ENCODE data around the gene ZNF81. TPM values are rescaled to one million over a fixed set of nuclear protein-coding genes. Genes with fewer than 3 reads are reported as not detected.
"Not testable (repeated sequence)": the region's sequence is repeated elsewhere in the genome, so short reads cannot be mapped to it uniquely, and the experiment has no call there.

The ZNF81 gene
- total and polyA plus RNA-seq, 2 of the 4 experiments (the other 2 are of a cell fraction) = 2.1 to 4.5 TPM

GRCh38 chrX:47849778-47850177, 13.1 kb downstream of the ZNF81 start:
- Histone ChIP-seq H4K8ac (ENCODE audit: low read depth in 2 of 2, low read length in 2 of 2) (no peak overlapping the region), H3K56ac (ENCODE audit: extremely low read depth, insufficient read depth, low read length) (no peak overlapping the region), H3K27me3 (ENCODE audit: control insufficient read depth, insufficient read depth, low read length) (no peaks in the 10 kb centered on the region), H3K14ac (replicated peaks; ENCODE audit: low read depth, low read length) (no peak overlapping the region), H3K79me1 (ENCODE audit: low read depth in 1 of 2, low read length in 2 of 2) (no peaks in the 10 kb centered on the region; a peak in 1 of 4 replicates), H3K4ac (ENCODE audit: low read depth, low read length) (no peak overlapping the region), H2BK15ac (ENCODE audit: low read depth, low read length) (no peak overlapping the region), H3K4me2 (ENCODE audit: low read depth, low read length) (no peak overlapping the region), H3K9me1 (ENCODE audit: insufficient read depth, low read length) (no peaks in the 10 kb centered on the region; the same call in 1 of the 2 replicates), H2AK5ac (ENCODE audit: low read depth, low read length) (no peak overlapping the region), H2BK5ac (ENCODE audit: low read depth, low read length, poor library complexity, severe bottlenecking) (no peak overlapping the region), H3K4me1 (ENCODE audit: control insufficient read depth, insufficient read depth, low read length) (no peaks in the 10 kb centered on the region), H3K18ac (ENCODE audit: low read depth, low read length) (no peak overlapping the region), H4K20me1 (ENCODE audit: insufficient read depth, low read length) (no peaks in the 10 kb centered on the region), H3K36me3 (ENCODE audit: control insufficient read depth, insufficient read depth, low read length) (peaks cover 5% of the 10 kb centered on the region), H4K91ac (ENCODE audit: insufficient read depth, low read depth, low read length) (no peak overlapping the region), H3K27ac (ENCODE audit: insufficient read depth, low read length) (no peak overlapping the region), H3K9me3 (ENCODE audit: control insufficient read depth, insufficient read depth, low read length) (no peaks in the 10 kb centered on the region), H4K5ac (ENCODE audit: low read depth, low read length) (no peak overlapping the region), H2BK120ac (ENCODE audit: low read depth, low read length) (no peak overlapping the region), H3K4me3 (ENCODE audit: insufficient read depth, low read depth, low read length) (no peak overlapping the region), H2AK9ac (replicated peaks; ENCODE audit: low read depth, low read length, poor library complexity) (no peak overlapping the region), H3K23ac (ENCODE audit: low read depth, low read length) (no peak overlapping the region), H2AFZ (replicated peaks; ENCODE audit: low read length, poor library complexity) (no peak overlapping the region), H3K9ac (ENCODE audit: low read depth, low read length) (no peak overlapping the region), H2BK20ac (ENCODE audit: low read depth, low read length) (no peak overlapping the region)
- POLR2A ChIA-PET (ENCODE audit: unreplicated experiment) = no interaction called here
- ATAC-seq (ENCODE audit: low read depth) = no peak
- dilution Hi-C loops (cut with HindIII; ENCODE audit: low sequenced_read_pairs, unreplicated experiment) (no loop called here), in situ Hi-C loops (cut with MboI; ENCODE audit: low sequenced_read_pairs) (no loop called here), intact Hi-C loops (cut with micrococcal nuclease) (no loop called here)
- no peak for DNase-seq
- CTCF ChIA-PET = no interaction called here
- TF ChIP-seq CTCF (conservative IDR thresholded peaks at IDR 0.05; ENCODE audit: low read depth, low read length) (no peak), RCOR1 (IDR thresholded peaks at IDR 0.05; ENCODE audit: insufficient replicate concordance, low read length) (no peak), SMC3 (IDR thresholded peaks at IDR 0.05; ENCODE audit: low read depth, low read length) (no peak), MAFK (IDR thresholded peaks at IDR 0.05; ENCODE audit: low read depth, low read length) (no peak), FOS (IDR thresholded peaks at IDR 0.05; ENCODE audit: low read depth, low read length) (no peak), BHLHE40 (IDR thresholded peaks at IDR 0.05; ENCODE audit: low read depth, low read length) (no peak), CEBPB (IDR thresholded peaks at IDR 0.05; ENCODE audit: low read depth, low read length) (no peak)
- no CpG with 5 or more reads among the region's 2 CpGs for WGBS, 2 experiments (ENCODE audit: extremely low coverage in 2 of 2, insufficient read length in 1 of 2)
- no TSS peak for BruUV-seq (replicated peaks)

DNA sequence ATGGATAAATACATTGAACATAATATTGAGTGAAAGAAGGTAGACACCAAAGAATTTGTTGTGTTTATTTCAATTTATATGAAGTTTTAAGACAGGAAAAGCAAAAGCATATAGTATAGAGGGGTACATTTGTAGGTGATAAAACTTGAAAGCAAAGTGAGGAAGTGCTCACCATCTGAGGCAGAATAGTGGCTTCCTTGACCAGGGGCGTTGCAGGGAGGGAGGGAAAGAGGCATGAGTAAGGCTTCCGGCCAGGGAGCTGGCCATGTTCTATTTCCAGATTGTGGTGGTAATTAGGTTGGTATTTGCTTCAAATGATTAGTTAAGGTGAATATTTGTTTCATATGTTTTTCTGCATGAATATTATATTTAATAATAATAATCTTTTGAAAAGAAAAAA, 13.7 kb downstream of the ZNF81 start:
- H3K56ac ChIP-seq (ENCODE audit: extremely low read depth, insufficient read depth, low read length); H4K20me1 ChIP-seq (ENCODE audit: insufficient read depth, low read length); H3K4me3 ChIP-seq (ENCODE audit: insufficient read depth, low read depth, low read length); H2BK5ac ChIP-seq (ENCODE audit: low read depth, low read length, poor library complexity, severe bottlenecking); H2BK15ac ChIP-seq (ENCODE audit: low read depth, low read length); H3K18ac ChIP-seq (ENCODE audit: low read depth, low read length); DNase-seq; H4K8ac ChIP-seq (ENCODE audit: low read depth in 2 of 2, low read length in 2 of 2); H3K27ac ChIP-seq (ENCODE audit: insufficient read depth, low read length); H2AFZ ChIP-seq (replicated peaks; ENCODE audit: low read length, poor library complexity); BruUV-seq (replicated peaks); POLR2A ChIA-PET (ENCODE audit: unreplicated experiment); H2AK9ac ChIP-seq (replicated peaks; ENCODE audit: low read depth, low read length, poor library complexity); H3K9me1 ChIP-seq (ENCODE audit: insufficient read depth, low read length); intact Hi-C loops (cut with micrococcal nuclease); H3K27me3 ChIP-seq (ENCODE audit: control insufficient read depth, insufficient read depth, low read length); H3K4me2 ChIP-seq (ENCODE audit: low read depth, low read length); H4K5ac ChIP-seq (ENCODE audit: low read depth, low read length); H3K9me3 ChIP-seq (ENCODE audit: control insufficient read depth, insufficient read depth, low read length); dilution Hi-C loops (cut with HindIII; ENCODE audit: low sequenced_read_pairs, unreplicated experiment); in situ Hi-C loops (cut with MboI; ENCODE audit: low sequenced_read_pairs); H3K79me1 ChIP-seq (ENCODE audit: low read depth in 1 of 2, low read length in 2 of 2); H3K23ac ChIP-seq (ENCODE audit: low read depth, low read length); H3K4me1 ChIP-seq (ENCODE audit: control insufficient read depth, insufficient read depth, low read length); H2BK120ac ChIP-seq (ENCODE audit: low read depth, low read length); H3K9ac ChIP-seq (ENCODE audit: low read depth, low read length); H4K91ac ChIP-seq (ENCODE audit: insufficient read depth, low read depth, low read length); ATAC-seq (ENCODE audit: low read depth); CTCF ChIA-PET; H2BK20ac ChIP-seq (ENCODE audit: low read depth, low read length); H2AK5ac ChIP-seq (ENCODE audit: low read depth, low read length); H3K14ac ChIP-seq (replicated peaks; ENCODE audit: low read depth, low read length); H3K4ac ChIP-seq (ENCODE audit: low read depth, low read length); H3K36me3 ChIP-seq (ENCODE audit: control insufficient read depth, insufficient read depth, low read length): not testable (repeated sequence)
- no CpG with 5 or more reads among the region's 2 CpGs for WGBS, 2 experiments (ENCODE audit: extremely low coverage in 2 of 2, insufficient read length in 1 of 2)
